A204.1 (cell line): ENCODE data around the gene LIMK1.

Experiments
- FAIRE-seq: peaks from 2 replicates; lab custom pipeline; 2012; peaks lifted over from hg19 to GRCh38; lab: Jason Lieb, UNC

LIMK1 gene

GRCh38 chr7:74056096-74056915 lies 27.3 kb upstream of the LIMK1 start:
- FAIRE-seq: no peak

- no peak for FAIRE-seq
Measured at GRCh38 chr7:74057216-74057925, 26.2 kb upstream of the LIMK1 start.

GRCh38 chr7:74057987-74058386 lies 25.6 kb upstream of the LIMK1 start:
- FAIRE-seq: no peak

- FAIRE-seq: no peak
Measured at GRCh38 chr7:74058486-74058885, 25.1 kb upstream of the LIMK1 start.

- FAIRE-seq: no peak
Measured at GRCh38 chr7:74059037-74059436, 24.6 kb upstream of the LIMK1 start.

GRCh38 chr7:74059681-74060588 lies 23.7 kb upstream of the LIMK1 start:
- FAIRE-seq: no peak

GRCh38 chr7:74061840-74062539 lies 21.6 kb upstream of the LIMK1 start:
- no peak for FAIRE-seq

GRCh38 chr7:74063223-74063641 lies 20.4 kb upstream of the LIMK1 start:
- FAIRE-seq: no peak

- FAIRE-seq: no peak
Measured at GRCh38 chr7:74063646-74064045, 20.0 kb upstream of the LIMK1 start.

GRCh38 chr7:74064696-74065095 lies 18.9 kb upstream of the LIMK1 start:
- no peak for FAIRE-seq

GRCh38 chr7:74066626-74067025 lies 17.0 kb upstream of the LIMK1 start:
- FAIRE-seq: no peak

- no peak for FAIRE-seq
Measured at GRCh38 chr7:74068378-74069085, 15.1 kb upstream of the LIMK1 start.

- no peak for FAIRE-seq
Measured at GRCh38 chr7:74069086-74069541, 14.5 kb upstream of the LIMK1 start.

GRCh38 chr7:74069790-74070618 lies 13.6 kb upstream of the LIMK1 start:
- FAIRE-seq: no peak

GRCh38 chr7:74070619-74070921 lies 13.0 kb upstream of the LIMK1 start:
- no peak for FAIRE-seq

- no peak for FAIRE-seq
Measured at GRCh38 chr7:74071121-74071520, 12.5 kb upstream of the LIMK1 start.

GRCh38 chr7:74074770-74075169 lies 8.8 kb upstream of the LIMK1 start:
- FAIRE-seq: no peak

- no peak for FAIRE-seq
Measured at GRCh38 chr7:74078461-74078860, 5.1 kb upstream of the LIMK1 start.

GRCh38 chr7:74082770-74083116 lies 861 bp upstream of the LIMK1 start:
- FAIRE-seq: no peak

GRCh38 chr7:74083928-74084721 lies 521 bp downstream of the LIMK1 start:
- FAIRE-seq: no peak
